GM12878 (cell line): Measurements from ENCODE around the gene RBP3. TPM values are rescaled to one million over a fixed set of nuclear protein-coding genes. Genes with fewer than 3 reads are reported as not detected.

Experiments used
- ATAC-seq: fragments of 200-7000 bp; cut with Tn5 transposase; 3 replicates; pipeline ENCODE4 v1.9.1; 2020; ENCODE audit warnings: mild to moderate bottlenecking, moderate library complexity
- BruUV-seq: library from RNA; stranded (reverse); fragments of 400-500 nt; replicated peaks from 2 replicates; lab custom pipeline; 2021; lab: Mats Ljungman, UMichigan
- CTCF ChIA-PET: fragments of 300-600 bp; sonication (Branson Sonifier 250); formaldehyde crosslinking; extraction: SDS; loops from one replicate; lab custom pipeline; 2021; ENCODE audit warnings: inconsistent platforms; lab: Yijun Ruan, JAX
- POLR2A ChIA-PET: fragments of 350-600 bp; formaldehyde crosslinking; extraction: SDS; loops from one replicate; lab custom pipeline; 2021; ENCODE audit warnings: inconsistent platforms; lab: Charles Lee
- RAD21 ChIA-PET: fragments of 300-600 bp; sonication (Branson Sonifier 250); formaldehyde crosslinking; loops from one replicate; lab custom pipeline; 2023; ENCODE audit warnings: antibody characterized with exemption; ENCODE audit not compliant: unreplicated experiment; lab: Charles Lee
- SMC1A ChIA-PET: fragments of 300-600 bp; sonication (Branson Sonifier 250); formaldehyde crosslinking; loops from one replicate; lab custom pipeline; 2023; ENCODE audit not compliant: unreplicated experiment, uncharacterized antibody; lab: Charles Lee
- DNase-seq: peaks from one replicate; pipeline ENCODE4 v3.0.0-alpha.2; 2011; ENCODE audit warnings: low read depth, low spot score
- FAIRE-seq: peaks from 3 replicates; lab custom pipeline; 2011; peaks lifted over from hg19 to GRCh38; lab: Jason Lieb, UNC
- H2AFZ ChIP-seq: 2 replicates; pipeline ENCODE4 v1.6.0; 2011; ENCODE audit warnings: low read depth, low read length, control low read depth; ENCODE audit not compliant: control insufficient read depth
- H3K27ac ChIP-seq: 2 replicates; pipeline ENCODE4 v1.5.1; 2011; ENCODE audit warnings: control low read depth; ENCODE audit not compliant: control insufficient read depth, insufficient read depth
- H3K27me3 ChIP-seq, 2 experiments: replicated peaks in 1 of 2; 2 replicates each; pipeline versions ENCODE4 v1.6.0 to v1.6.1; 2011; ENCODE audit warnings: low read length in 1 of 2; ENCODE audit not compliant: control insufficient read depth in 2 of 2, insufficient read depth in 2 of 2
- H3K36me3 ChIP-seq, 2 experiments: 2 replicates each; pipeline ENCODE4 v1.5.1; 2011; ENCODE audit warnings: low read length in 1 of 2; ENCODE audit not compliant: control insufficient read depth in 2 of 2, insufficient read depth in 2 of 2
- H3K4me1 ChIP-seq: 2 replicates; pipeline ENCODE4 v1.6.1; 2011; ENCODE audit warnings: mild to moderate bottlenecking, low read length, moderate library complexity, mixed read lengths; ENCODE audit not compliant: control insufficient read depth, insufficient read depth
- H3K4me2 ChIP-seq: 2 replicates; pipeline ENCODE4 v1.6.0; 2011; ENCODE audit warnings: control low read depth; ENCODE audit not compliant: control insufficient read depth, insufficient read depth
- H3K4me3 ChIP-seq: fragments of 200-600 bp; sonication (generic); 2 replicates; pipeline ENCODE4 v1.5.1; 2016
- H3K79me2 ChIP-seq: 2 replicates; pipeline ENCODE4 v1.6.0; 2011; ENCODE audit warnings: low read length; ENCODE audit not compliant: control insufficient read depth, insufficient read depth
- H3K9ac ChIP-seq: 2 replicates; pipeline ENCODE4 v1.8.0; 2011; ENCODE audit warnings: low read length, control low read depth, mixed read lengths; ENCODE audit not compliant: control insufficient read depth, insufficient read depth
- H3K9me3 ChIP-seq: replicated peaks from 3 replicates; pipeline ENCODE4 v1.5.1; 2011; ENCODE audit warnings: mild to moderate bottlenecking, low read length; ENCODE audit not compliant: control insufficient read depth, insufficient read depth
- H4K20me1 ChIP-seq: 2 replicates; pipeline ENCODE4 v1.6.0; 2011; ENCODE audit not compliant: control insufficient read depth, insufficient read depth
- CBX5 ChIP-seq: sonication (generic); IDR thresholded peaks from 2 replicates; pipeline ENCODE4 v1.6.1; 2016; ENCODE audit warnings: low read depth, moderate library complexity, mild to moderate bottlenecking, inconsistent platforms
- CHD2 ChIP-seq: IDR thresholded peaks from 2 replicates; pipeline ENCODE4 v1.6.1; 2011; ENCODE audit warnings: low read depth, low read length, improper control_type of control experiment, borderline replicate concordance
- CTCF ChIP-seq, 3 experiments: IDR thresholded peaks in 2 of 3; conservative IDR thresholded peaks in 1 of 3; 2 replicates each; pipeline ENCODE4 v1.5.1; 2011; ENCODE audit warnings: low read depth in 3 of 3, low read length in 3 of 3, mild to moderate bottlenecking in 3 of 3, control low read depth in 2 of 3, moderate library complexity in 2 of 3, inconsistent platforms in 1 of 3, mixed read lengths in 1 of 3; ENCODE audit not compliant: control insufficient read depth in 2 of 3, insufficient read depth in 1 of 3; ENCODE audit errors: extremely low read depth in 1 of 3
- JUNB ChIP-seq: IDR thresholded peaks from 2 replicates; pipeline ENCODE4 v1.6.1; 2016; ENCODE audit warnings: antibody characterized with exemption, mild to moderate bottlenecking
- MEF2B ChIP-seq: fragments of 450-650 bp; IDR thresholded peaks from 2 replicates; pipeline ENCODE4 v1.6.1; 2018; ENCODE audit warnings: mild to moderate bottlenecking, moderate library complexity; ENCODE audit not compliant: partially characterized antibody, poor library complexity, severe bottlenecking
- ZNF384 ChIP-seq: IDR thresholded peaks from 2 replicates; pipeline ENCODE4 v1.6.1; 2012; ENCODE audit warnings: low read depth, mild to moderate bottlenecking, low read length, improper control_type of control experiment, borderline replicate concordance
- WGBS: methylation state at CpG from one replicate; pipeline ENCODE4 v1.1.6; 2016; ENCODE audit warnings: low lambda C conversion rate; ENCODE audit not compliant: insufficient replicate concordance, insufficient coverage; ENCODE audit errors: missing lambda C conversion rate; 5-methylcytosine and 5-hydroxymethylcytosine counted together
- in situ Hi-C: fragments of 300-500 bp; cut with MboI; formaldehyde crosslinking; loops from 9 replicates; pipeline ENCODE4 v1.14.3; 2018; ENCODE audit warnings: mixed read lengths
- intact Hi-C: fragments of 100-400 bp; cut with micrococcal nuclease; formaldehyde crosslinking; loops from one replicate; pipeline ENCODE4 v1.14.2; 2022; ENCODE audit not compliant: unreplicated experiment
- polyA plus RNA-seq, 11 experiments: library from polyadenylated mRNA; depleted of rRNA in 4 of 11; unstranded in 6 of 11; stranded (reverse) in 5 of 11; fragments of >200 nt; fragmentation: Nextera tagmentation in 4 of 11; fragmentation: Illumina TruSeq in 1 of 11; extraction: Ambion mirVana in 4 of 11; extraction: Trizol in 1 of 11; gene quantifications; 1 replicate in 1 of 11; 2 replicates in 10 of 11; pipeline versions ENCODE4 v1.2.1 to v1.2.3, GENCODE V29; 2011 to 2016; ENCODE audit warnings: inconsistent platforms in 2 of 11, missing spikeins in 2 of 11, low read depth in 1 of 11
- total RNA-seq, 4 experiments: library from RNA; depleted of rRNA in 3 of 4; stranded (reverse); fragments of >200 nt in 3 of 4; fragmentation: Illumina TruSeq in 1 of 4; extraction: Trizol in 1 of 4; gene quantifications; 2 replicates each; pipeline versions ENCODE4 v1.2.1 to v1.2.3, GENCODE V29; 2013 to 2021
- TF ChIP-seq, protein P1 (sequence below): fragments of 450-650 bp; IDR thresholded peaks from 2 replicates; pipeline ENCODE4 v1.6.1; 2014; ENCODE audit warnings: mild to moderate bottlenecking
- TF ChIP-seq, protein P2 (sequence below): fragments of 450-650 bp; conservative IDR thresholded peaks from 2 replicates; pipeline ENCODE4 v1.6.1; 2017; ENCODE audit warnings: mild to moderate bottlenecking, moderate library complexity

RBP3 gene
- total and polyA plus RNA-seq, 10 of the 15 experiments (the other 5 are each of a cell fraction or from before 2014, with no cell fraction given) = not detected

DNA sequence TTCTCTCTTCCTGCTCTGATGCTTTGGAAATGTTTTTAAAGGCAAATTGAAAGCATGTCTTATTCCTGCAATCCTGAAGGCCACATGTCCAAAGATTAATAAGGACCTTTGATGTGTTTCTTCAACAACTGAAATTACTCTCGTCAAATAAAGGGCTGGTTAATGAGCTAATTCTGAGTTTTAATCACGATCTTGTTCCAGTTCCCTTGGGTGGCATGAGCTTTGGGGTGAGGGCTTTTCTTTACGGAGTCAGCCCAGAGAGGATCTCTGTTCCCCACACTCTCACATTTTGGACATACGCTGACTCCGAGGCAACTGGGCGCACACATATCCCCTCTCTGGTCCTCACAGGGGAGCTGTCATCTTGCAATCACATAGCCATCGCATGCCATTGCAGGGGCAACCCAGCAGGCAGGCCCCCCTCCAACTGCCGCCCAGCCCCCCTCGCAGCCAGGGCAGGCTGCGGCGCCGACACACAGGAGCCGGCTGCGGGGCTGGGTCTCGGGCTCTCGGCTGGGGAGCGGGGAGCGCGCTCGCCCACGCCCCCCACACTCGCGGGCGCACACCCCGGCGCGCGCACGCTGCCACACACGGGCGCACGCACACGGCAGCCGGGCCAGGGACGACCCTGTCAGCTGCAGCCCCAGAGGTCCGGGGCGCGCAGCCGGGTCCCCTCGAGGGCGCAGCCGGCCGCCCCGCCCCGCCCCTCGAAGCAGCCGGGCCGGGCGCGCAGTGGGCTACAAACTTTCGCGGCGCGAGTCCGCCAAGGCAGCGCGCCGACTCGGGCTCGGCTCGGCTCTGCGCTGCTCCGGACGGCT lies 48.3 kb upstream of the RBP3 start, which contains the start of gene GDF10:
TSS of gene GDF10 (plus strand) at position 587 of the 818 bp plus-strand sequence. CDS start 455 bp downstream, outside the sequence.
- ChIA-PET SMC1A (no interaction called here), CTCF (no interaction called here), RAD21 (no interaction called here), POLR2A (no interaction called here)
- Histone ChIP-seq H3K27ac (no peak within 1 kb of the TSS), H3K9ac (no peak within 1 kb of the TSS), H3K36me3 (no peaks in the 10 kb centered on the region), H3K79me2 (no peaks in the 10 kb centered on the region), H3K27me3 (peaks cover 3 to 9% of the 10 kb centered on the region in 2 experiments; a peak in 3 of 4 replicates), H3K4me1 (no peaks in the 10 kb centered on the region), H4K20me1 (no peaks in the 10 kb centered on the region), H3K4me2 (no peak within 1 kb of the TSS), H3K4me3 (no peak within 1 kb of the TSS), H2AFZ (no peak within 1 kb of the TSS), H3K9me3 (no peaks in the 10 kb centered on the region)
- no peak for DNase-seq
- no peak for FAIRE-seq
- in situ Hi-C loops (no loop called here), intact Hi-C loops (no loop called here)
- 58% methylated on average over 25 of the region's 64 CpGs for WGBS
- ATAC-seq = no peak
- TF ChIP-seq ZNF384 (no peak), CBX5 (no peak), CTCF (IDR thresholded peaks at IDR 0.05 in 2 of 3, conservative IDR thresholded peaks at IDR 0.05 in 1 of 3; ENCODE audit: control insufficient read depth in 2 of 3, extremely low read depth in 1 of 3, insufficient read depth in 1 of 3, low read depth in 3 of 3, low read length in 3 of 3) (no peak), MEF2B (no peak), JUNB (no peak), CHD2 (no peak)
- TF ChIP-seq, protein P1, sequence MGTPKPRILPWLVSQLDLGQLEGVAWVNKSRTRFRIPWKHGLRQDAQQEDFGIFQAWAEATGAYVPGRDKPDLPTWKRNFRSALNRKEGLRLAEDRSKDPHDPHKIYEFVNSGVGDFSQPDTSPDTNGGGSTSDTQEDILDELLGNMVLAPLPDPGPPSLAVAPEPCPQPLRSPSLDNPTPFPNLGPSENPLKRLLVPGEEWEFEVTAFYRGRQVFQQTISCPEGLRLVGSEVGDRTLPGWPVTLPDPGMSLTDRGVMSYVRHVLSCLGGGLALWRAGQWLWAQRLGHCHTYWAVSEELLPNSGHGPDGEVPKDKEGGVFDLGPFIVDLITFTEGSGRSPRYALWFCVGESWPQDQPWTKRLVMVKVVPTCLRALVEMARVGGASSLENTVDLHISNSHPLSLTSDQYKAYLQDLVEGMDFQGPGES = no peak
- TF ChIP-seq, protein P2, sequence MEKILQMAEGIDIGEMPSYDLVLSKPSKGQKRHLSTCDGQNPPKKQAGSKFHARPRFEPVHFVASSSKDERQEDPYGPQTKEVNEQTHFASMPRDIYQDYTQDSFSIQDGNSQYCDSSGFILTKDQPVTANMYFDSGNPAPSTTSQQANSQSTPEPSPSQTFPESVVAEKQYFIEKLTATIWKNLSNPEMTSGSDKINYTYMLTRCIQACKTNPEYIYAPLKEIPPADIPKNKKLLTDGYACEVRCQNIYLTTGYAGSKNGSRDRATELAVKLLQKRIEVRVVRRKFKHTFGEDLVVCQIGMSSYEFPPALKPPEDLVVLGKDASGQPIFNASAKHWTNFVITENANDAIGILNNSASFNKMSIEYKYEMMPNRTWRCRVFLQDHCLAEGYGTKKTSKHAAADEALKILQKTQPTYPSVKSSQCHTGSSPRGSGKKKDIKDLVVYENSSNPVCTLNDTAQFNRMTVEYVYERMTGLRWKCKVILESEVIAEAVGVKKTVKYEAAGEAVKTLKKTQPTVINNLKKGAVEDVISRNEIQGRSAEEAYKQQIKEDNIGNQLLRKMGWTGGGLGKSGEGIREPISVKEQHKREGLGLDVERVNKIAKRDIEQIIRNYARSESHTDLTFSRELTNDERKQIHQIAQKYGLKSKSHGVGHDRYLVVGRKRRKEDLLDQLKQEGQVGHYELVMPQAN = no peak
- no TSS peak for BruUV-seq
